ENCODE results near the gene ZNF776.
"Not testable (repeated sequence)": the region's sequence is repeated elsewhere in the genome, so short reads cannot be mapped to it uniquely, and the experiment has no call there.

ZNF776 gene

GRCh38 chr19:57779220-57779845, 32.7 kb downstream of the ZNF776 start:
- no peak for DNase-seq

- DNase-seq, result no peak
Observed at GRCh38 chr19:57786286-57786685, 39.7 kb downstream of the ZNF776 start.

DNA sequence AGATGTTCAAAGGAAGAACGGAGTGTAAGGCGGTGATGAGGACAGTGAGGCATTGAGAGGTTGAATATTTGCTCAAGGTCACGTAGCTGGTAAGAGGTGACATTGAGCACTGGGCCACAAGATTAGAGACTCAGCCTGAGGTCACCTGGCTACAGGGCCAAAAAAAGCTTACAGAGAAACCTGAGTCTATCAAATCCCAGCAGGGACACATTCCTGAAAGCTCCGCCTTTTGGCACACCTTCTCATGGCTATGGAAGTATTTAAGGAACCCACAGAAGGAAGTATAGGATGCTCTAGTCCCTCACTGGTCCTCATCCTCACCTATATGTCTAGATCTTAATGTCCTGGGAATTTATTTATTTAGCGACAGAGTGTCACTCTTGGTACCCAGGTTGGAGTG, 40.3 kb downstream of the ZNF776 start:
- DNase-seq, result no peak

DNA sequence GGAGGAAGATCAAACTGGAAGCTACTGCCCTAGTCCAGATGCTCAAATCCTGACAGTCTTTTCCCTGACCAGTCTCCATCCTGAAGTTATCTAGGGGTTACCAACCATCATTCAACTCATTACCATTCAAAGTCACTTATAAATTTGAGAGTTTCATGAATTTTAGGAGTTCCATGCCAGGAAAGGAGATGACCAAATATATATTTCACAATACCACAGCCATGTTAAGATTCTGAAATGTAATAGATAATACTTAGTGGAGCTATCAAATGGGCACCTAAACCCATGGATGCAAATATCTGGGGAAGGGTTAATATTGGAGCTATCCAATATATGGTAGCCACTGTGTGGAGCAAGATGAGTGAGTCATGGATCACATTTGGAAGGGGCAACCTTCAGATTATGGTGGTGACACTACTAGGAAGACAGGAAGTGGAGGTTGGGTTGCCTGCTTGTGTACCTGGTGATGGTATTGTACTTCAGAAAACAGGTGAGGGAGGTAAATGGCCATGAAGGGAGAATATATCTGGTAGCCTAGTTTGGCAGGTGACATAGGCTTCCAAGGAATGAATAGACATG, 41.6 kb downstream of the ZNF776 start:
- DNase-seq, result no peak

GRCh38 chr19:57789288-57789687, 42.7 kb downstream of the ZNF776 start:
- DNase-seq, result no peak

- not testable (repeated sequence) for DNase-seq
Observed at GRCh38 chr19:57796580-57796979, 50.0 kb downstream of the ZNF776 start.

GRCh38 chr19:57800696-57801095, 54.1 kb downstream of the ZNF776 start:
- no peak for DNase-seq

GRCh38 chr19:57802269-57802668, 55.7 kb downstream of the ZNF776 start:
- no peak for DNase-seq

GRCh38 chr19:57803265-57803593, 56.6 kb downstream of the ZNF776 start:
- no peak for DNase-seq

DNA sequence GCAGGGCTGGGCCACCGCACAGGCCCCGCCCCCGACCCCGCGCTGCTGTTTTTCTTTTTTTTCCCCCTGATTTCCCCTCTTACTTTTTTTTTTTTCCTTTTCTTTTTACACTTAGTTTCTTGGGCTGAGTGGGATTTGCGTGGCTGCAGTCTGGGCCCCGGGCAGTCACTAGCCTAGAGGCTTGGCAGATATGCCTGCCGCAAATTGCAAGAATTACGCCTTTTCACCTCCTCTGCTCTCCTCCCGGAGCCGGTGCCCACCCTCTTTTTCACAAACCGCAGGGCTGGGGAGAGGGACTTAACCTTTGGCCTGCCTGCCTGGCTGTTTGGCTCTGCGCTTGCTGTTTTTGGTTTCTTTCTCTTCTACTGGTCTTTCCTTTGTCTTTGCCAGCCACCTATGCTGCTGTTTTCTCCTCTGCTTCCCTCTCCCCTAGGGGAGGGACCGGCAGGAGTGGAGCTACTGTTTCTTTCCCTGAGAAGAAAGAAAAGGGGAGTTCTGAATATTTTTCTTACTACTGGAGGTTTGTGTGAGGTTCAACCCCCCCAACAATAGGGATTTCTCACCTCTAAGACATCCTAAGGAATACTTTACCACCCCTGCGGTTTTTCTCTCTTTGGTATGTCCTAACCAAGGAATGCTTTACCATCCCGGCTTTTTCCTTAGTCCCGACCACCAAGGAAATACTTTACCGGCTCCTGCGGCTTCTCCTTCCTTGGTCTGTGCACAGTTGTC, 57.1 kb downstream of the ZNF776 start:
- DNase-seq, result no peak

GRCh38 chr19:57807541-57807940, 60.9 kb downstream of the ZNF776 start:
- DNase-seq, result no peak

Data from NCI-H1436 (cell line).